GM18507 (cell line): ENCODE measurements around the gene NRBP1.
A peak's percentile ranks its signal among the peaks of the same experiment; 100 is the strongest.

Source experiments
- DNase-seq: peaks from one replicate; pipeline ENCODE4 v3.0.0; 2011; ENCODE audit warnings: low read depth; ENCODE audit not compliant: insufficient read length; ENCODE audit errors: extremely low spot score
- FAIRE-seq: peaks from 2 replicates; lab custom pipeline; 2011; peaks lifted over from hg19 to GRCh38; lab: Jason Lieb, UNC

The NRBP1 gene

DNA sequence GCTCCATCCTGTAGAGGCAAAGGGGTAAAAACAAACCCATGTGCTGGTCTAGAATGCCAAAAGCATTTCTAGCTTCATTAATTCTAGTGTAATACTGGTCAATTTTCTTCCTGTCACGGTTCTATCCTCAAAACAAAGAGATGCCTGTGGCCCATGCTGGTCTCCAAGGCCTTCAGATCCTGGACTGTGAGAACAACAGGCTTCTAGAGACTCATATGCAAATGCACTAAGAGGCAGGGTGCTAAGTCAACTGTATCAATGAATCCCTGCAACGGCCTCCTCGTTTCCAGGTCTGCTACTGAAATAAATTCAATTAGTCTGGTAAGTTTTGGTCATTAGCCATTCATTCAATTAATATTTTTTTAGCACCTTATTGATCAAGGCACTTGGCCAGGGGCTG lies 57.1 kb downstream of the NRBP1 start:
- FAIRE-seq (no peak), DNase-seq (no peak)

GRCh38 chr2:27489118-27489497 lies 60.7 kb downstream of the NRBP1 start:
- FAIRE-seq, result no peak
- no peak for DNase-seq

DNA sequence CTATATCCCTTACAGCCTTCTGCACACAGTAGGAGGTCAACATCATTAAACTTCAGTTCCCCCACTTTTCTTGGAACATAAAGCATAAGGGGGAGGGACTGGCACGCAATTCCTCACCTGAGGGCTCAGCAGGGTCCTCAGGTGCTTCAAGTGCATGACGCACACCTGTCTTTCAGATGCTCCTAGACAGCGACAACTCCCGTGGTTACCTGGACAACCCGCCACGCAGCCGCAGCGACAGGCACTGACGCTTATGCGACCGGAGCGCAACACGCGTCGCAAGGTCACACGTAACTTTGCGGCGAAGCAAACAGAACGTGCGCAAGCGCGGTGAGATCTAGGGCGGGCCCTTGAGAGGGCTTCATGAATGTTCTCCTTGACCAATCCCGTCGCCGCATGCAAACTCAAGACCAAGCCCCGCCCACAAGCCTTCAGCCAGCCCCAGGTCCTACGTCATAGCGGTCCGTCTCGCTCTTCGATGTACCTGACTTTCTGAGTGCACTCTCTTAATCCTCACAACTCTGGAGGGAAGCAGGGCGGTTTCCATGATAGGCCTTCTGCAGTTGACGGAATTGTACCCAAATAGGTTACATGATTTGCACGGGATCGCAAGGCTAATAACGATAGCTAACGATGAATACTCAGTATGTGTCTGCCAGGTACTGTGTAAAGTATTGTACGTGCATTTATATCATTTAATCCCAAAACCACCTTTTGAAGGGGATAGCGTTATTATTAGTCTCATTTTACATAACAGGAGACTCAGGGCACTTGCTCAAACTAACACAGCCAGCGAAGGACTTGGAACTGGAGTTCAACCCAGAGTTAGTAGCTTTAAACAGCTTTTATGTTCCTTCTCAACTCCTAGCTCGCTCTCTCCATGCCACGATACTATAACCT lies 61.3 kb downstream of the NRBP1 start, which contains the start of gene IFT172:
TSS of gene IFT172 (minus strand) at position 246 of the 900 bp plus-strand sequence. CDS start at position 156, 90 bp downstream.
- DNase-seq (peak; percentile 91), FAIRE-seq (peak; percentile 99)
